ENCODE data around the gene TARP.

The TARP gene

GRCh38 chr7:38296059-38296857 is 22.8 kb upstream of the TARP start:
- Histone ChIP-seq H3K9ac (ENCODE audit: low read length) (no peak overlapping the region), H3K4me3 (replicated peaks in 1 of 2; ENCODE audit: low read depth in 1 of 2, low read length in 2 of 2) (no peak overlapping the region), H3K27me3 (ENCODE audit: insufficient read depth, low read length) (peaks cover 15% of the 10 kb centered on the region), H4K20me1 (ENCODE audit: insufficient read depth) (no peaks in the 10 kb centered on the region), H3K9me3 (ENCODE audit: control insufficient read depth in 1 of 2, insufficient read depth in 1 of 2, low read depth in 1 of 2, low read length in 2 of 2) (no peaks in the 10 kb centered on the region), H3K9me2 (ENCODE audit: insufficient read depth) (no peaks in the 10 kb centered on the region), H2AFZ (ENCODE audit: low read depth, low read length, poor library complexity, severe bottlenecking) (no peak overlapping the region), H3K27ac (ENCODE audit: low read depth, low read length) (no peak overlapping the region), H3K36me3 (ENCODE audit: control insufficient read depth in 1 of 2, insufficient read depth in 2 of 2, low read length in 2 of 2) (no peaks in the 10 kb centered on the region), H3K79me2 (ENCODE audit: insufficient read depth, low read length) (no peaks in the 10 kb centered on the region), H3K4me2 (ENCODE audit: low read length) (no peak overlapping the region), H3K4me1 (ENCODE audit: control insufficient read depth in 1 of 2, insufficient read depth in 2 of 2, low read length in 2 of 2) (no peaks in the 10 kb centered on the region)
- ChIA-PET POLR2A (no interaction called here), CTCF (no interaction called here), RAD21 (ENCODE audit: low non-redundant PET in 1 of 2, low total read pairs in 2 of 2, uncharacterized antibody in 2 of 2, unreplicated experiment in 2 of 2) (no interaction called here)
- ATAC-seq (no peak), DNase-seq (ENCODE audit: low read depth, low spot score) (no peak)
- no TSS peak for BruUV-seq (replicated peaks)
- no peak for TF ChIP-seq SP1 (IDR thresholded peaks at IDR 0.05; ENCODE audit: low read depth)
- no peak for TF ChIP-seq EZH2phosphoT487 (IDR thresholded peaks at IDR 0.05; ENCODE audit: borderline replicate concordance)
- no peak for TF ChIP-seq ZBTB33 (IDR thresholded peaks at IDR 0.05; ENCODE audit: extremely low read depth, insufficient replicate concordance, low read length)
- no peak for TF ChIP-seq FOSL1 (IDR thresholded peaks at IDR 0.05; ENCODE audit: low read depth)
- intact Hi-C loops (cut with micrococcal nuclease): no loop called here

- ATAC-seq: no peak
- RAD21 ChIA-PET (ENCODE audit: low non-redundant PET in 1 of 2, low total read pairs in 2 of 2, uncharacterized antibody in 2 of 2, unreplicated experiment in 2 of 2): no interaction called here
- Histone ChIP-seq H3K79me2 (ENCODE audit: insufficient read depth, low read length) (no peaks in the 10 kb centered on the region), H3K36me3 (ENCODE audit: control insufficient read depth in 1 of 2, insufficient read depth in 2 of 2, low read length in 2 of 2) (no peaks in the 10 kb centered on the region), H3K27ac (ENCODE audit: low read depth, low read length) (no peak overlapping the region), H4K20me1 (ENCODE audit: insufficient read depth) (no peaks in the 10 kb centered on the region), H3K9me2 (ENCODE audit: insufficient read depth) (no peaks in the 10 kb centered on the region), H3K4me2 (ENCODE audit: low read length) (no peak overlapping the region), H3K27me3 (ENCODE audit: insufficient read depth, low read length) (peaks cover 15% of the 10 kb centered on the region), H2AFZ (ENCODE audit: low read depth, low read length, poor library complexity, severe bottlenecking) (no peak overlapping the region), H3K9me3 (ENCODE audit: control insufficient read depth in 1 of 2, insufficient read depth in 1 of 2, low read depth in 1 of 2, low read length in 2 of 2) (no peaks in the 10 kb centered on the region), H3K4me3 (replicated peaks in 1 of 2; ENCODE audit: low read depth in 1 of 2, low read length in 2 of 2) (no peak overlapping the region), H3K9ac (ENCODE audit: low read length) (no peak overlapping the region), H3K4me1 (ENCODE audit: control insufficient read depth in 1 of 2, insufficient read depth in 2 of 2, low read length in 2 of 2) (no peaks in the 10 kb centered on the region)
- no peak for DNase-seq (ENCODE audit: low read depth, low spot score)
- POLR2A ChIA-PET: no interaction called here
- CTCF ChIA-PET: no interaction called here
- intact Hi-C loops (cut with micrococcal nuclease): no loop called here
- BruUV-seq (replicated peaks): no TSS peak
- no peak for TF ChIP-seq ELF1 (IDR thresholded peaks at IDR 0.05; ENCODE audit: borderline replicate concordance, low read depth)
- TF ChIP-seq CTCF (IDR thresholded peaks at IDR 0.05 in 2 of 3, conservative IDR thresholded peaks at IDR 0.05 in 1 of 3; ENCODE audit: borderline replicate concordance in 1 of 3, insufficient read depth in 1 of 3, low read depth in 2 of 3, low read length in 2 of 3): no peak
- TF ChIP-seq POLR2A (IDR thresholded peaks at IDR 0.05; ENCODE audit: borderline replicate concordance, extremely low read depth, insufficient read depth, insufficient read length): no peak
- no peak for TF ChIP-seq CBX3 (IDR thresholded peaks at IDR 0.05; ENCODE audit: low read depth)
- no peak for TF ChIP-seq RAD21 (IDR thresholded peaks at IDR 0.05; ENCODE audit: low read depth)
- no peak for TF ChIP-seq SRF (IDR thresholded peaks at IDR 0.05; ENCODE audit: low read depth)
- no peak for TF ChIP-seq SP1 (IDR thresholded peaks at IDR 0.05; ENCODE audit: low read depth)
- TF ChIP-seq ZBTB33 (IDR thresholded peaks at IDR 0.05; ENCODE audit: extremely low read depth, insufficient replicate concordance, low read length): no peak
- no peak for TF ChIP-seq SIN3A (IDR thresholded peaks at IDR 0.05; ENCODE audit: low read depth)
- no peak for TF ChIP-seq ZFX (IDR thresholded peaks at IDR 0.05)
- TF ChIP-seq EZH2 (IDR thresholded peaks at IDR 0.05): no peak
- no peak for TF ChIP-seq TCF7L2 (IDR thresholded peaks at IDR 0.05; ENCODE audit: borderline replicate concordance, extremely low read depth, insufficient read depth, insufficient read length)
- TF ChIP-seq EGR1 (IDR thresholded peaks at IDR 0.05; ENCODE audit: low read depth): no peak
Observed at GRCh38 chr7:38294926-38295325, 21.5 kb upstream of the TARP start.
